Measurements from ENCODE around the gene XYLB. TPM values are rescaled to one million over a fixed set of nuclear protein-coding genes. Genes with fewer than 3 reads are reported as not detected.

XYLB gene
- total RNA-seq, 1 experiment from 2014 or later = 20.1 TPM

DNA sequence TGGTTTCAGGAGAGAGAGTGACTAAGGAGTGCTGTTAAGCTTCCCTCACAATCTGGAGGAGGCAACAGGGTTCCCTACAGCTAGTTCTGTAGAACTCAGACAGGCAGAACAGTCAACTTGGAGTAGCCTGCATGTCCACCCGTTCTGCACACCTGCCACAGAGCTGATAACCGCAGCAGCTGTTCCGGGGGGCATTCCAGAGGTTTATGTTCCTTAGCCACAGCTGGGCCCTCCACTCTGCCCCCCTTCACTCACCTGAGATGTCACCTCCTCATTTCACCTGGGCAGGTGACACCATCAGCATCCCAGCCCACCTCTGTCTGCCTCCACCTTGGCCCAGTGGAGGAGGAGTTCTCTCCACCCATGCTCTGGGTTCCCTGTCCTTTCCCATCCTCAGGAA lies 22.6 kb downstream of the XYLB start:
- H3K27me3 Mint-ChIP-seq (ENCODE audit: insufficient read depth, unreplicated experiment) = no peaks in the 10 kb centered on the region
- ChIA-PET POLR2A (no interaction called here), CTCF (interaction anchor here (1.4 kb wide), 1 partner anchor 111 kb away, joined by 5 read pairs; no protein-coding TSS in a partner anchor)
- peaks cover 21% of the 10 kb centered on the region for H3K36me3 Mint-ChIP-seq (ENCODE audit: insufficient read depth, unreplicated experiment)
- no peak overlapping the region for H3K27ac Mint-ChIP-seq (ENCODE audit: unreplicated experiment)
- no peaks in the 10 kb centered on the region for H3K4me1 ChIP-seq
- no peak for TF ChIP-seq CTCF (IDR thresholded peaks at IDR 0.05; ENCODE audit: insufficient read depth in 1 of 2, low read depth in 1 of 2, low read length in 1 of 2, severe bottlenecking in 1 of 2, unreplicated experiment in 1 of 2)
- H3K4me3 Mint-ChIP-seq (ENCODE audit: unreplicated experiment) = no peak overlapping the region
- BruUV-seq (replicated peaks) = no TSS peak
- no peaks in the 10 kb centered on the region for H3K9me3 Mint-ChIP-seq (ENCODE audit: unreplicated experiment)
- no peak overlapping the region for H3K4me3 ChIP-seq (ENCODE audit: low read depth, low read length)
- H3K36me3 ChIP-seq (ENCODE audit: control insufficient read depth, insufficient read depth, low read length) = no peaks in the 10 kb centered on the region; the same call in none of the 2 replicates
- no peaks in the 10 kb centered on the region for H3K27me3 ChIP-seq (replicated peaks; ENCODE audit: control insufficient read depth, insufficient read depth, low read length)
- no peaks in the 10 kb centered on the region for H3K4me1 Mint-ChIP-seq (ENCODE audit: low read depth, unreplicated experiment)
- DNase-seq = no peak
- intact Hi-C loops (cut with micrococcal nuclease; ENCODE audit: unreplicated experiment) = no loop called here
- no peaks in the 10 kb centered on the region for H3K9me3 ChIP-seq

DNA sequence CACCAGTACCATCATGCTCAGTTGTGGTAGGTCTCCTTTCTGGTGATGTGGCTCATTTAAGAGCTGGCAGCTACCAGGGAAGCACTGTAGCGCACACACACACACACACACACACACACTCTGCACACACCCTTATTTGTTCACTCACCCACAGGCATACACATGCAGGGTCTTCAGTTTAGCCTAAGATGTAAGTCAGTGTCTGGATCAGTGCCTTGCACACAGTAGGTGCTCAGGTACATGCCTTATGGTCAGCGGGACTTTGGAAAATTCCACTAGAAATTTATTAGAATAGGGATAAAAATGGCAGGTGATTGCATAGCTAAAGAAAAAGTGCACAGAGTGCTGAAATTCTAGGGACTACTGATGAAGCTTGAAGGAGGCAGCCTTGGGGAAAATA lies 23.6 kb downstream of the XYLB start:
- intact Hi-C loops (cut with micrococcal nuclease; ENCODE audit: unreplicated experiment) = no loop called here

GRCh38 chr3:38370861-38371260 lies 24.3 kb downstream of the XYLB start:
- TF ChIP-seq CTCF (IDR thresholded peaks at IDR 0.05; ENCODE audit: insufficient read depth in 1 of 2, low read depth in 1 of 2, low read length in 1 of 2, severe bottlenecking in 1 of 2, unreplicated experiment in 1 of 2) = no peak
- no peak overlapping the region for H3K27ac Mint-ChIP-seq (ENCODE audit: unreplicated experiment)
- Histone ChIP-seq H3K27me3 (replicated peaks; ENCODE audit: control insufficient read depth, insufficient read depth, low read length) (no peaks in the 10 kb centered on the region), H3K9me3 (no peaks in the 10 kb centered on the region), H3K4me1 (no peaks in the 10 kb centered on the region), H3K36me3 (ENCODE audit: control insufficient read depth, insufficient read depth, low read length) (peaks cover 2% of the 10 kb centered on the region), H3K4me3 (ENCODE audit: low read depth, low read length) (no peak overlapping the region)
- ChIA-PET POLR2A (no interaction called here), CTCF (no interaction called here)
- intact Hi-C loops (cut with micrococcal nuclease; ENCODE audit: unreplicated experiment) = no loop called here
- peaks cover 27% of the 10 kb centered on the region for H3K36me3 Mint-ChIP-seq (ENCODE audit: insufficient read depth, unreplicated experiment)
- H3K4me1 Mint-ChIP-seq (ENCODE audit: low read depth, unreplicated experiment) = no peaks in the 10 kb centered on the region
- no peak for DNase-seq
- BruUV-seq (replicated peaks) = no TSS peak
- H3K27me3 Mint-ChIP-seq (ENCODE audit: insufficient read depth, unreplicated experiment) = no peaks in the 10 kb centered on the region
- no peak overlapping the region for H3K4me3 Mint-ChIP-seq (ENCODE audit: unreplicated experiment)
- H3K9me3 Mint-ChIP-seq (ENCODE audit: unreplicated experiment) = no peaks in the 10 kb centered on the region

More for the DNA sequence above, 23.6 kb downstream of the XYLB start:
- Histone ChIP-seq H3K9me3 (no peaks in the 10 kb centered on the region), H3K4me1 (no peaks in the 10 kb centered on the region), H3K4me3 (ENCODE audit: low read depth, low read length) (no peak overlapping the region), H3K36me3 (ENCODE audit: control insufficient read depth, insufficient read depth, low read length) (peaks cover 2% of the 10 kb centered on the region), H3K27me3 (replicated peaks; ENCODE audit: control insufficient read depth, insufficient read depth, low read length) (no peaks in the 10 kb centered on the region)
- ChIA-PET CTCF (no interaction called here), POLR2A (no interaction called here)
- Mint-ChIP-seq H3K9me3 (ENCODE audit: unreplicated experiment) (no peaks in the 10 kb centered on the region), H3K4me1 (ENCODE audit: low read depth, unreplicated experiment) (no peaks in the 10 kb centered on the region), H3K27me3 (ENCODE audit: insufficient read depth, unreplicated experiment) (no peaks in the 10 kb centered on the region), H3K4me3 (ENCODE audit: unreplicated experiment) (no peak overlapping the region), H3K27ac (ENCODE audit: unreplicated experiment) (no peak overlapping the region), H3K36me3 (ENCODE audit: insufficient read depth, unreplicated experiment) (peaks cover 27% of the 10 kb centered on the region)
- no TSS peak for BruUV-seq (replicated peaks)
- TF ChIP-seq CTCF (IDR thresholded peaks at IDR 0.05; ENCODE audit: insufficient read depth in 1 of 2, low read depth in 1 of 2, low read length in 1 of 2, severe bottlenecking in 1 of 2, unreplicated experiment in 1 of 2) = no peak
- no peak for DNase-seq
